ENCODE data around the gene GPR87.

Gene GPR87

DNA sequence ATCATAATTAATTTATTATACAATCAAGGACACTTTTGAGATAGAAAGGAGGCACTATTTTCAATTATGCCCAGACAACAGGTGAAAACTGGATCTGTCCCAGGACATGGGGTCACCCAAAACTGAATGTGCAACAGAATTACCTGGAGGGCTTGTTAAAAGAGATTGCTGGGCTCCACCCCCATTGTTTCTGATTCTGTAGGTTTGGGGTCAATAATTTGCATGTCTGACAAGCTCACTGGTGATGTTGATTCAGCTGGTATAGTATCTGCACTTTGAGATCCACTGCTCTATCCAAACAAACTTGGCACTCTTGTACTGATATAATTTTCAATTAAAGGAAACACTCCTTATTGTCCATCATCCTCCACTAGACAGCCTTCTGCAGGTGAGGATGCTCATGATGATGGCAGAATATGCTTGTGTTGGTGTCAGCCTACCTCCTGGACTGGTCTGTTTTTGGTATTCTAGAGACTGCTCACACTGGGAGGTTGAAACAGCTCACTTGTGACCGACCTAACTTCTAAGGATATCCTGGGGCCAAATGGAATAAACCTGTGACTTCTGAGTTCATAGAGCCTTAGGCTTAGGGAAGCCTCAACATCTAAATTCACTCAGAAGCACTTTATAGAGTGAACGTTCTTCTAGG, 40.5 kb downstream of the GPR87 start:
- no peak for DNase-seq (ENCODE audit: extremely low spot score)
- POLR2A ChIA-PET, result no interaction called here
- CTCF ChIA-PET, result interaction anchor here (0.7 to 9.1 kb wide), 10 partner anchors 9 to 197 kb away, joined by 3 to 120 read pairs (median 4); no protein-coding TSS in a partner anchor
- TF ChIP-seq, protein P1, sequence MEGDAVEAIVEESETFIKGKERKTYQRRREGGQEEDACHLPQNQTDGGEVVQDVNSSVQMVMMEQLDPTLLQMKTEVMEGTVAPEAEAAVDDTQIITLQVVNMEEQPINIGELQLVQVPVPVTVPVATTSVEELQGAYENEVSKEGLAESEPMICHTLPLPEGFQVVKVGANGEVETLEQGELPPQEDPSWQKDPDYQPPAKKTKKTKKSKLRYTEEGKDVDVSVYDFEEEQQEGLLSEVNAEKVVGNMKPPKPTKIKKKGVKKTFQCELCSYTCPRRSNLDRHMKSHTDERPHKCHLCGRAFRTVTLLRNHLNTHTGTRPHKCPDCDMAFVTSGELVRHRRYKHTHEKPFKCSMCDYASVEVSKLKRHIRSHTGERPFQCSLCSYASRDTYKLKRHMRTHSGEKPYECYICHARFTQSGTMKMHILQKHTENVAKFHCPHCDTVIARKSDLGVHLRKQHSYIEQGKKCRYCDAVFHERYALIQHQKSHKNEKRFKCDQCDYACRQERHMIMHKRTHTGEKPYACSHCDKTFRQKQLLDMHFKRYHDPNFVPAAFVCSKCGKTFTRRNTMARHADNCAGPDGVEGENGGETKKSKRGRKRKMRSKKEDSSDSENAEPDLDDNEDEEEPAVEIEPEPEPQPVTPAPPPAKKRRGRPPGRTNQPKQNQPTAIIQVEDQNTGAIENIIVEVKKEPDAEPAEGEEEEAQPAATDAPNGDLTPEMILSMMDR (IDR thresholded peaks at IDR 0.05; ENCODE audit: control extremely low read depth, extremely low read depth, low read depth, missing control alignments), result no peak

DNA sequence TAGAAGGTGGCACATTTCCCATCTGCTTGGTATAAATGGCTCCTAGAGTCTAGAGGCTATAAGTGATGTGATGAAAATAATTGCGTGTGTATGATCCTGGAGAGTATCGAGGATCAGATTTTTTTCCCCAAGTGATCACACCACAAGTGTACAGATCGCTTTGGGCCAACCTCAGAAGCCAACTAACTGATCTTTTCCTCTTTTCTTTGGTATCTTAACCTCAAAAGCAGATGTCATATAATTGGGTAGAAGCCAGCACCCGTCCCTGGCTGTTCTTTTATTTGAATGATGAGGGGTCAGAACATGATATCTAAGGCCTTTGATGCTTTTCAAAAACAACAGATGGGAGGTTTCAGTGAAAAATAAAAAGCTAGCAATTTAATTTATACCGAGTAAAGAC, 41.5 kb downstream of the GPR87 start:
- ChIA-PET CTCF (interaction anchor here (1.5 to 9.1 kb wide), 4 partner anchors 11 to 119 kb away, joined by 3 to 120 read pairs (median 4); no protein-coding TSS in a partner anchor), POLR2A (no interaction called here)
- TF ChIP-seq, protein P1 (IDR thresholded peaks at IDR 0.05; ENCODE audit: control extremely low read depth, extremely low read depth, low read depth, missing control alignments), result no peak

DNA sequence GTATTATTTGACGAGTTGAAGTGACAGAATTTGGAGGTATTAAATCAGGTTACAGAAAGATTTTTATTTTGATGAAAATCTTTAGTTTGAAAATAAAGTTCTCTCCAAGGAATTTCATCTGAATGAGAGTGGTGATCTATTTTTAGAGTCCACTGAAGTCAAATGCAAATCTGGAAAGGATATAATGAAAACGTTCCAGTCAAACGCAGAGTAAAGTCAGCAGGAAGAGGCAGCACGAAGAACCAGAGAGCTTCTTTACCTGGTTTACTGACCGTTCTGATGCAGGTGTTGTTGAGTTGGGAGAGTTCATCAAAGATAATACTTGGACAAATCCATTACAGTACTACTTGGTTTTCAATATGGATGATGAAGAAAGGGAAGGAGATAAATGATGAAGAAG, 47.0 kb downstream of the GPR87 start:
- DNase-seq (ENCODE audit: extremely low spot score), result no peak
- TF ChIP-seq, protein P1 (IDR thresholded peaks at IDR 0.05; ENCODE audit: control extremely low read depth, extremely low read depth, low read depth, missing control alignments), result no peak
- CTCF ChIA-PET, result no interaction called here
- POLR2A ChIA-PET, result no interaction called here

More for the DNA sequence above, 41.5 kb downstream of the GPR87 start:
- no peak for DNase-seq (ENCODE audit: extremely low spot score)

DNA sequence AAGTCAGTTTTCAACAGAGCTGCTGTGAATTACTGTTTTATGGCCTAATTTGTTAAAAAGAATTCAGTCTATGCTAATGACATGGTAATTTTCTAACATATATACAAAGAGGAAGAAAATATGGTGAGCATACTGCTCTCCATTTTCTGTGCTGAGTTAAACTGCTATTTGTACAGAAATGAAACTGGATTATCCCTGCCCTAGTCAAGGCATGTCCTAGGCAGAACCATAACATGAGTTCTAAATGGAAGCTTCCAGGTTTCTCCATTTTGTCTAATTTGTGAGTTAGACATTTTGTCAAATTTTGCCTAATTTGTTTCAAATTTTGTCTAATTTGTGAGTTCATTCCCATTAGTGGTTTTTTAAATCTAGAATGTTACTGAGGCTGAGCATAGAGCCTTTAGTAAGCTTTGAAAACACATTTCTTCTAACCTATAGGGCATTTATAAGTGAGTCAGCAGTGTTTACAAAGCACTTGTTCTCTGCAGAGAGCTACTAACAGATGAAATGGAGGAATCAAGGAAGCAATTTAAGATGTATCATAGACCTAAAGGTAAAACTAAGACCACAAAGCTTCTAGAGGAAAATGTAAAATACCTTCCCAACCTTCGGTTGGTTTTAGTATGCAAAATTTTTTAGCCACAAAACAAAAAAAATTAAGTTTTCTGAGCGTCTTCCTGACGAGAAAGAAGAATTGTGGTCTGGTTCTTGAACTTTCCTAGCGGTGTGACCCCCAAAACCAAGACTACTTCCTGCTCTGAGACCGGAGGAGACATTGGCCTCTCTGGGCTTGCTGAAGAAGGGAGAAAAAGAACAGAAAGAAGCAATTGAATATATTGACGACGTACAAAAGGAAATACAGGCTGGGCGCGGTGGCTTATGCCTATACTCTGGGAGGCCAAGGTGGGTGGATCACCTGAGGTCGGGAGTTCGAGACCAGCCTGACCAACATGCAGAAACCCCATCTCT, 48.1 kb downstream of the GPR87 start:
- DNase-seq (ENCODE audit: extremely low spot score), result no peak
- ChIA-PET POLR2A (no interaction called here), CTCF (interaction anchor here (0.7 to 3.4 kb wide), 12 partner anchors 8 to 101 kb away, joined by 3 to 24 read pairs (median 4); partner anchors contain the start of gene P2RY14)
- TF ChIP-seq, protein P1 (IDR thresholded peaks at IDR 0.05; ENCODE audit: control extremely low read depth, extremely low read depth, low read depth, missing control alignments), result no peak

DNA sequence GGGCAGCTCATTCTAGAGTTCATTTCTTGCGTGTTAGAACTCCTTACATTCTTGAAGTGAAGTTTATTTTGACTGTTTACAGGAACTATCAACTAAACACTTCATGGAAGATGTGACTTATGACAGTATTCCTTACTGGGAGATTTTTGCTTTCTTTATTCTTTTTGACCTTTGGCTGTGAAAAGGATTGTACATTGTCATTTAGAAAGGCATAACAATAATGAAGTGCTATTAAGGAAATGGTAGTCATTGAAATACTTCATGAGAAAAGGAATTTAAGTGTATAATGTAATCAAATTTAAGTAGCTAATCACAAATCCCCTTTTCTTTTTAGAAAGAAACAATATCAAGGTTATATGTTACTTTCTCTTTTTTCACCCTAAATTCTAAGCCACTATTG, 49.6 kb downstream of the GPR87 start:
- DNase-seq (ENCODE audit: extremely low spot score), result no peak
- ChIA-PET POLR2A (no interaction called here), CTCF (interaction anchor here (1.3 to 3.4 kb wide), 8 partner anchors 9 to 99 kb away, joined by 3 to 24 read pairs (median 8); partner anchors contain the start of gene P2RY14)
- TF ChIP-seq, protein P1 (IDR thresholded peaks at IDR 0.05; ENCODE audit: control extremely low read depth, extremely low read depth, low read depth, missing control alignments), result no peak

DNA sequence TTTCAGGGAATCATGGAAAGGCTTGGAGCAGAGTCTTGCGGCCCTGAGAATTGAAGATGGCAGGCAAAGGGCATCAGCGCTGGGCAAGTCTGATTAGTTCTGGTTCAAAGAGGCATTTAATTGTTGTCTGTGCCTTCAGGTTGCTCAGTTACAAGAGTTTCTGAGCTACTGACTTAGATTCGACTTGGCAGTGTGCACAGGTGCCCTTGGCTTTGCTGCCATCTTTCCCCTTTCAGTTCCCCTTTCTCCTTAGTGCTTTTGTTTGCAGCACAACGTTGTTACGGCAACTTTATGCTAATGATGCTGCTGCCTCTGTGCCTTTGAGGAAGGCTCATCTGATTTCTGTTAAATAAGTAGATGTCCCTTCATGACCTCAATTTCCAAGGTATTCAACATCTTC, 50.8 kb downstream of the GPR87 start:
- ChIA-PET CTCF (interaction anchor here (2.0 to 3.4 kb wide), 2 partner anchors 14 to 37 kb away, joined by 9 to 24 read pairs; partner anchors contain the start of gene P2RY14), POLR2A (interaction anchor here (0.6 kb wide), 1 partner anchor 1226 kb away, joined by 3 read pairs; no protein-coding TSS in a partner anchor)
- DNase-seq (ENCODE audit: extremely low spot score), result peak; percentile 36
- TF ChIP-seq, protein P1 (IDR thresholded peaks at IDR 0.05; ENCODE audit: control extremely low read depth, extremely low read depth, low read depth, missing control alignments), result no peak

Measured in GM10248 (cell line).